Mammary epithelial cell (primary cell): ENCODE results near the gene VWA8.

Experiments
- EZH2 ChIP-seq: IDR thresholded peaks from 2 replicates; pipeline ENCODE4 v1.6.1; 2012; ENCODE audit warnings: low read length, inconsistent platforms, borderline replicate concordance
- TF ChIP-seq, protein P1 (sequence below), 2 donors: IDR thresholded peaks in 1 of 2; conservative IDR thresholded peaks in 1 of 2; 2 replicates each; pipeline ENCODE4 v1.5.1; 2011 to 2012; ENCODE audit warnings: inconsistent platforms in 2 of 2, low read length in 2 of 2, mild to moderate bottlenecking in 2 of 2, control low read depth in 1 of 2, low read depth in 1 of 2; ENCODE audit not compliant: insufficient read depth in 1 of 2; ENCODE audit errors: extremely low read depth in 1 of 2

DNA sequence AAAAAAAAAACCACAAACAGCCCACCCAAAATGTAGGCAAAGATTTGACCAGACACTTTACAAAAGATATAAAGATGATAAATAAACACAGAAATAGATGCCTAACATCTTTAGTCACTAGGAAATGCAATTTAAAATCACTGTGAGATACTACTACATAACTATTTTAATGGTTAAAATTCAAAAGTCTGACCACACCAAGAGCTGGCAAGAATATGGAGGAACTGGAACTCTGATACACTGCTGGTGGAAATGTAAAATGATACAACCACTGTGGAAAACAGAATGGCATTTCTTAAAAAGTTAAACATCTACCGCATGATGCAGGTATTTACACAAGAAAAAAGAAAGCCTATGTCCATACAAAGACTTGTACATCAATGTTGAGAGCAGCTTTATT, 26.8 kb downstream of the VWA8 start:
- no peak for TF ChIP-seq EZH2
- TF ChIP-seq, protein P1, sequence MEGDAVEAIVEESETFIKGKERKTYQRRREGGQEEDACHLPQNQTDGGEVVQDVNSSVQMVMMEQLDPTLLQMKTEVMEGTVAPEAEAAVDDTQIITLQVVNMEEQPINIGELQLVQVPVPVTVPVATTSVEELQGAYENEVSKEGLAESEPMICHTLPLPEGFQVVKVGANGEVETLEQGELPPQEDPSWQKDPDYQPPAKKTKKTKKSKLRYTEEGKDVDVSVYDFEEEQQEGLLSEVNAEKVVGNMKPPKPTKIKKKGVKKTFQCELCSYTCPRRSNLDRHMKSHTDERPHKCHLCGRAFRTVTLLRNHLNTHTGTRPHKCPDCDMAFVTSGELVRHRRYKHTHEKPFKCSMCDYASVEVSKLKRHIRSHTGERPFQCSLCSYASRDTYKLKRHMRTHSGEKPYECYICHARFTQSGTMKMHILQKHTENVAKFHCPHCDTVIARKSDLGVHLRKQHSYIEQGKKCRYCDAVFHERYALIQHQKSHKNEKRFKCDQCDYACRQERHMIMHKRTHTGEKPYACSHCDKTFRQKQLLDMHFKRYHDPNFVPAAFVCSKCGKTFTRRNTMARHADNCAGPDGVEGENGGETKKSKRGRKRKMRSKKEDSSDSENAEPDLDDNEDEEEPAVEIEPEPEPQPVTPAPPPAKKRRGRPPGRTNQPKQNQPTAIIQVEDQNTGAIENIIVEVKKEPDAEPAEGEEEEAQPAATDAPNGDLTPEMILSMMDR (conservative IDR thresholded peaks at IDR 0.05 in 1 of 2, IDR thresholded peaks at IDR 0.05 in 1 of 2; ENCODE audit: extremely low read depth in 1 of 2, insufficient read depth in 1 of 2, low read depth in 1 of 2, low read length in 2 of 2): no peak
